KMS-11 (cell line): ENCODE data around the gene C4orf51.
A peak's percentile ranks its signal among the peaks of the same experiment; 100 is the strongest.
"Not testable (repeated sequence)": the region's sequence is repeated elsewhere in the genome, so short reads cannot be mapped to it uniquely, and the experiment has no call there.

Experiments
- H2AFZ ChIP-seq: fragments of 200-600 bp; sonication (generic); 2 replicates; pipeline ENCODE4 v1.6.1; 2016; ENCODE audit warnings: antibody characterized with exemption, mixed run types, low read depth
- H3K27ac ChIP-seq: fragments of 200-600 bp; sonication (generic); 2 replicates; pipeline ENCODE4 v1.6.1; 2016; ENCODE audit warnings: mild to moderate bottlenecking, mixed run types
- H3K27me3 ChIP-seq: fragments of 200-600 bp; sonication (generic); 2 replicates; pipeline ENCODE4 v1.6.1; 2017; ENCODE audit warnings: mild to moderate bottlenecking, low read depth, mixed run types, moderate library complexity; ENCODE audit not compliant: insufficient read depth
- H3K36me3 ChIP-seq: fragments of 200-600 bp; sonication (generic); 2 replicates; pipeline ENCODE4 v1.6.1; 2017; ENCODE audit warnings: mild to moderate bottlenecking, mixed run types; ENCODE audit not compliant: insufficient read depth
- H3K4me1 ChIP-seq: fragments of 200-600 bp; sonication (generic); 2 replicates; pipeline ENCODE4 v1.6.1; 2016; ENCODE audit warnings: mild to moderate bottlenecking, low read depth, mixed run types; ENCODE audit not compliant: poor library complexity, severe bottlenecking
- H3K4me2 ChIP-seq: fragments of 200-600 bp; sonication (generic); 2 replicates; pipeline ENCODE4 v1.7.0; 2016; ENCODE audit warnings: mild to moderate bottlenecking, mixed run types
- H3K4me3 ChIP-seq: fragments of 200-600 bp; sonication (generic); IDR thresholded peaks from 2 replicates; pipeline ENCODE4 v1.6.1; 2017; ENCODE audit warnings: low read depth, low read length, mixed read lengths; ENCODE audit not compliant: insufficient read depth
- H3K79me2 ChIP-seq: fragments of 200-600 bp; sonication (generic); 2 replicates; pipeline ENCODE4 v1.6.1; 2016; ENCODE audit warnings: low read depth, mixed run types; ENCODE audit not compliant: insufficient read depth
- H3K9ac ChIP-seq: fragments of 200-600 bp; sonication (generic); 2 replicates; pipeline ENCODE4 v1.6.1; 2016; ENCODE audit warnings: mild to moderate bottlenecking, mixed run types
- H4K20me1 ChIP-seq: fragments of 200-600 bp; sonication (generic); 2 replicates; pipeline ENCODE4 v1.6.1; 2016; ENCODE audit warnings: mild to moderate bottlenecking, mixed run types; ENCODE audit not compliant: insufficient read depth
- TF ChIP-seq, protein P1 (sequence below): fragments of 200-600 bp; sonication (generic); conservative IDR thresholded peaks from 2 replicates; pipeline ENCODE4 v1.6.1; 2017; ENCODE audit warnings: low read depth, mild to moderate bottlenecking, antibody characterized with exemption, low read length, moderate library complexity, mixed read lengths

C4orf51 gene

DNA sequence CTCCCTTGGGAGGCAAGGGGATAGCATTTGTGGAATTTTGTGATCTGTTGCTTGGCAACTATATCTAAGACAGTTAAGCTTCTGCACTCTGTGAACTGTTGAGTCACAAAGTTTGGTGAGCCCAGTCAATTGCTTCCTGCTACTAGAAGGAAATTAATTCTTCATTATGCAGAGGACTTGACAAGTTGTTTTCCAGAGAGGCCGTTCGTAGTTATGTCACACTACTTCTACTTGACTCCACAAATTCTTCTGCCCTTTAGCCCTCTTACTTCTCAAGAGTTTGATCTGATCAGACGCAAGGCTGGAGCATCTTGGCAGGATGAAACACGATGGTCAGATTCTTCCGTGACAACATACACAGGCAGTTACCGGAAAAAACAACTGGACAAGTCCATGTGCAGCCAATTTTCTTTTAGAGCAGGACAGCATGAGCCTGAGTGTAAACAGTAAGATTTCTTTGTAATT is at the start of gene C4orf51:
C4orf51 (plus strand) TSS at position 156 of the 465 bp plus-strand sequence; CDS start at position 214, 58 bp downstream.
- no peaks in the 10 kb centered on the region for H4K20me1 ChIP-seq
- no peak within 1 kb of the TSS for H3K4me3 ChIP-seq
- no peak within 1 kb of the TSS for H3K9ac ChIP-seq
- no peaks in the 10 kb centered on the region for H3K4me1 ChIP-seq
- no peaks in the 10 kb centered on the region for H3K79me2 ChIP-seq
- H3K27ac ChIP-seq = no peak within 1 kb of the TSS
- no peaks in the 10 kb centered on the region for H3K27me3 ChIP-seq
- TF ChIP-seq, protein P1, sequence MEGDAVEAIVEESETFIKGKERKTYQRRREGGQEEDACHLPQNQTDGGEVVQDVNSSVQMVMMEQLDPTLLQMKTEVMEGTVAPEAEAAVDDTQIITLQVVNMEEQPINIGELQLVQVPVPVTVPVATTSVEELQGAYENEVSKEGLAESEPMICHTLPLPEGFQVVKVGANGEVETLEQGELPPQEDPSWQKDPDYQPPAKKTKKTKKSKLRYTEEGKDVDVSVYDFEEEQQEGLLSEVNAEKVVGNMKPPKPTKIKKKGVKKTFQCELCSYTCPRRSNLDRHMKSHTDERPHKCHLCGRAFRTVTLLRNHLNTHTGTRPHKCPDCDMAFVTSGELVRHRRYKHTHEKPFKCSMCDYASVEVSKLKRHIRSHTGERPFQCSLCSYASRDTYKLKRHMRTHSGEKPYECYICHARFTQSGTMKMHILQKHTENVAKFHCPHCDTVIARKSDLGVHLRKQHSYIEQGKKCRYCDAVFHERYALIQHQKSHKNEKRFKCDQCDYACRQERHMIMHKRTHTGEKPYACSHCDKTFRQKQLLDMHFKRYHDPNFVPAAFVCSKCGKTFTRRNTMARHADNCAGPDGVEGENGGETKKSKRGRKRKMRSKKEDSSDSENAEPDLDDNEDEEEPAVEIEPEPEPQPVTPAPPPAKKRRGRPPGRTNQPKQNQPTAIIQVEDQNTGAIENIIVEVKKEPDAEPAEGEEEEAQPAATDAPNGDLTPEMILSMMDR = no peak
- H3K4me2 ChIP-seq = no peak within 1 kb of the TSS
- H3K36me3 ChIP-seq = no peaks in the 10 kb centered on the region
- H2AFZ ChIP-seq = no peak within 1 kb of the TSS

DNA sequence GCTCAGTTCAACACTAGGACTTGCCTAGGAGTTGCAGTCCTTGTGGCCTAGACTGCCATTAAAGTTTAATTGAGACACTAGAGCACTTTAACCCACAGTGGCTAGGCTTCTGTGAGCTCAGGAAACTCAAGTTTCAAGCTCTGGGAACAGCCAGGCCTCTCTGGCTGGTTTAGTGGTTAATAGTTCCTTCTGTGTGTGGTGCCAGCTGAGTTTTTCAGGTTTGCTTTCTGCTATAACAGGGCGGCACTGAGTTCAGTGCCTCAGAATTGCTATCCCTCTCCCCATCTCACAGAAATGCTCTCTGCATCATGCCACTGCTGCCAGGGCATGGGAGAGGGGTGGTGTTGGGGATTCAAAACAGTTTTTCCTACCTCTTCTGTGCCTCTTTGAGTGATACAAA is 44.8 kb upstream of the C4orf51 start:
- no peaks in the 10 kb centered on the region for H3K79me2 ChIP-seq
- no peaks in the 10 kb centered on the region for H3K36me3 ChIP-seq
- peaks cover 18% of the 10 kb centered on the region for H3K4me1 ChIP-seq
- H3K27me3 ChIP-seq = no peaks in the 10 kb centered on the region
- no peak overlapping the region for H3K4me2 ChIP-seq
- H4K20me1 ChIP-seq = no peaks in the 10 kb centered on the region
- no peak overlapping the region for H3K27ac ChIP-seq
- no peak overlapping the region for H2AFZ ChIP-seq
- H3K4me3 ChIP-seq = no peak overlapping the region
- no peak overlapping the region for H3K9ac ChIP-seq
- TF ChIP-seq, protein P1 = no peak

DNA sequence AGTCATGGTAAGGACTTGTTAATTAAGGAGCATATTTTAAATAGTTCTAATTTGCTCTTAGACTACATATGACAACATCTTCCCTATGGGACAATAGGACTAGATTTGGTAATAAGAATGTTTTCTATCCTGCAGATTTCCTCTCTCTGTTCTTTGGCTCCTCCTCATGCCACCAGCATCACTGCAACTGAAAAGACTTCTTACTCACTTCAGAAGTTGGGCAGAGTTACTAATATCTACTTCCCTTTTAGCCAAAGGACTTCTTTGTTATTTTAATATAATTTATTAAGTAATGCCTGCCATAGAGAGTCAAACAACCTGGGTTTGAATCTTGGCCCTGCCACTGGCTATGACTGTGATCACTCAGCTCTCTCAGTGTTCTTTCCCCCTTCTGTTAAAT is 44.3 kb upstream of the C4orf51 start:
- Histone ChIP-seq H3K4me3 (no peak overlapping the region), H3K36me3 (no peaks in the 10 kb centered on the region), H3K27ac (no peak overlapping the region), H3K9ac (no peak overlapping the region), H3K4me2 (no peak overlapping the region), H4K20me1 (no peaks in the 10 kb centered on the region), H3K79me2 (no peaks in the 10 kb centered on the region), H2AFZ (no peak overlapping the region), H3K27me3 (no peaks in the 10 kb centered on the region), H3K4me1 (peaks cover 18% of the 10 kb centered on the region)
- TF ChIP-seq, protein P1 = no peak

DNA sequence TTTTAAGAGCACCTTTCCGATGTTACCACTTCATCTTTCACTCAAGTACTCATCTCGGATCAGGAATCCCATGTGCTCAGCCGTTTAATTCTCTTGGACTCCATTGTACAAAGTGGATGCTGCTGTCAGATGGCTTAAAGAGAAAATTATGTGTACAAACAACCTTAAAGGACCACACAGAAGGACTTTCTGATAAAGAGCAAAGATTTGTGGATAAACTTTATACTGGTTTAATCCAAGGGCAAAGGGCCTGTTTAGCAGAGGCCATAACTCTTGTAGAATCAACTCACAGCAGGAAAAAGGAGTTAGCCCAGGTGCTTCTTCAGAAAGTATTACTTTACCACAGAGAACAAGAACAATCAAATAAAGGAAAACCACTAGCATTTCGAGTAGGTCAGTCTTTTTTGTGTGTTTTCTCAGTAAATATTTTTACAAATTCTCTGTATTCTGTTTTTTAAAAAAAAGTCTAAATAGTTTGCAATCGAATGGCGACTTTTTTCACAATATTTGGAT is 40.7 kb upstream of the C4orf51 start:
- H3K79me2 ChIP-seq = no peaks in the 10 kb centered on the region
- H2AFZ ChIP-seq = no peak overlapping the region
- H3K36me3 ChIP-seq = no peaks in the 10 kb centered on the region
- no peak overlapping the region for H3K27ac ChIP-seq
- H3K4me2 ChIP-seq = peak overlapping the region; percentile 8
- no peak overlapping the region for H3K9ac ChIP-seq
- TF ChIP-seq, protein P1 = no peak
- peaks cover 18% of the 10 kb centered on the region for H3K4me1 ChIP-seq
- no peak overlapping the region for H3K4me3 ChIP-seq
- H4K20me1 ChIP-seq = no peaks in the 10 kb centered on the region
- no peaks in the 10 kb centered on the region for H3K27me3 ChIP-seq

DNA sequence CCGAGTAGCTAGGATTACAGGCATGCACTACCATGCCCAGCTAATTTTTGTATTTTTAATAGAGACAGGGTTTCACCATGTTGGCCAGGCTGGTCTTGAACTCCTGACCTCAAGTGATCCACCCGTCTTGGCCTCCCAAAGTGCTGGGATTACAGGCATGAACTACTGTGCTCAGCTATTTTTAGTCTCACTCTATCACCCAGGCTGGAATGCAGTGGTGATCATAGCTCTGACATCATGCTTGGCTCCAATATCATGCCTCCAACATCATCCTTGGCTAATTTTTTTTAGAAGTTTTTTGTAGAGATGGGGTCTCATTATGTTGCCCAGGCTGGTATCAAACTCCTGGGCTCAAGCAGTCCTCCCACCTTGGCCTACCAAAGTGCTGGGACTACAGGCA is 39.7 kb upstream of the C4orf51 start:
- H3K27me3 ChIP-seq, H4K20me1 ChIP-seq, H3K4me2 ChIP-seq, H3K9ac ChIP-seq, H3K27ac ChIP-seq, H3K79me2 ChIP-seq, H3K36me3 ChIP-seq, H2AFZ ChIP-seq, H3K4me3 ChIP-seq: not testable (repeated sequence)
- H3K4me1 ChIP-seq = peaks cover 17% of the 10 kb centered on the region
